SK-N-SH (cell line): ENCODE measurements around the gene MAD1L1. TPM values are rescaled to one million over a fixed set of nuclear protein-coding genes. Genes with fewer than 3 reads are reported as not detected.

Experiments used
- CTCF ChIA-PET: fragments of 300-600, 350-600 bp; formaldehyde crosslinking; extraction: SDS; loops from one replicate; lab custom pipeline; 2021; lab: Yijun Ruan, JAX
- POLR2A ChIA-PET: fragments of 350-600 bp; sonication (Branson Sonifier 250); formaldehyde crosslinking; extraction: SDS; loops from one replicate; lab custom pipeline; 2020; ENCODE audit warnings: antibody characterized with exemption, inconsistent platforms; lab: Yijun Ruan, JAX
- DNase-seq: peaks from one replicate; pipeline ENCODE4 v3.0.0; 2012
- H2AFZ ChIP-seq: fragments of 200-600 bp; sonication (generic); 2 replicates; pipeline ENCODE4 v1.8.1; 2016; ENCODE audit warnings: antibody characterized with exemption, mild to moderate bottlenecking, low read depth
- H3F3A ChIP-seq: fragments of 200-600 bp; sonication (generic); replicated peaks from 2 replicates; pipeline ENCODE3; 2016; ENCODE audit warnings: antibody characterized with exemption, mild to moderate bottlenecking; ENCODE audit not compliant: insufficient read depth
- H3K27ac ChIP-seq, 2 experiments: fragments of 200-500 bp in 1 of 2; fragments of 200-600 bp in 1 of 2; sonication (Bioruptor generic) in 1 of 2; sonication (generic), shearing (Covaris generic) in 1 of 2; 2 replicates each; pipeline versions ENCODE4 v1.5.1 to v1.6.1; 2014 to 2016; ENCODE audit warnings: low read depth in 2 of 2, inconsistent platforms in 1 of 2, low read length in 1 of 2, mild to moderate bottlenecking in 1 of 2, mixed read lengths in 1 of 2
- H3K27me3 ChIP-seq: fragments of 200-600 bp; sonication (generic), shearing (Covaris generic); 2 replicates; pipeline ENCODE4 v1.6.1; 2016; ENCODE audit warnings: mixed run types; ENCODE audit not compliant: insufficient read depth
- H3K36me3 ChIP-seq, 2 experiments: fragments of 200-500 bp in 1 of 2; fragments of 200-600 bp in 1 of 2; sonication (Bioruptor generic) in 1 of 2; sonication (generic) in 1 of 2; replicated peaks in 1 of 2; 2 replicates each; pipeline versions ENCODE3 to v1.5.1; 2014 to 2016; ENCODE audit warnings: low read length in 1 of 2, mild to moderate bottlenecking in 1 of 2; ENCODE audit not compliant: insufficient read depth in 2 of 2, control insufficient read depth in 1 of 2
- H3K4me1 ChIP-seq, 2 experiments: fragments of 200-500 bp in 1 of 2; fragments of 200-600 bp in 1 of 2; sonication (Bioruptor generic) in 1 of 2; sonication (generic), shearing (Covaris generic) in 1 of 2; 2 replicates each; pipeline versions ENCODE4 v1.5.1 to v1.6.1; 2014 to 2016; ENCODE audit warnings: low read depth in 1 of 2, low read length in 1 of 2, mixed run types in 1 of 2; ENCODE audit not compliant: insufficient read depth in 2 of 2, control insufficient read depth in 1 of 2
- H3K4me2 ChIP-seq: fragments of 200-600 bp; sonication (generic), shearing (Covaris generic); 2 replicates; pipeline ENCODE4 v1.6.1; 2017; ENCODE audit warnings: mixed run types
- H3K4me3 ChIP-seq, 2 experiments: fragments of 200-500 bp in 1 of 2; fragments of 200-600 bp in 1 of 2; sonication (Bioruptor generic) in 1 of 2; sonication (generic), shearing (Covaris generic) in 1 of 2; 2 replicates each; pipeline versions ENCODE4 v1.5.1 to v1.8.1; 2014 to 2016; ENCODE audit warnings: low read depth in 2 of 2, inconsistent platforms in 1 of 2, low read length in 1 of 2, mild to moderate bottlenecking in 1 of 2, mixed read lengths in 1 of 2, moderate library complexity in 1 of 2
- H3K79me2 ChIP-seq: fragments of 200-600 bp; sonication (generic); 2 replicates; pipeline ENCODE4 v1.8.1; 2017; ENCODE audit warnings: mild to moderate bottlenecking; ENCODE audit not compliant: insufficient read depth
- H3K9ac ChIP-seq: fragments of 200-600 bp; sonication (generic); 2 replicates; pipeline ENCODE4 v1.6.1; 2017; ENCODE audit warnings: mixed run types
- H3K9me2 ChIP-seq: fragments of 200-600 bp; sonication (generic); 2 replicates; pipeline ENCODE4 v1.6.1; 2017; ENCODE audit warnings: mixed run types
- H3K9me3 ChIP-seq: fragments of 200-600 bp; sonication (generic); 2 replicates; pipeline ENCODE4 v1.6.1; 2017; ENCODE audit warnings: mixed run types, mild to moderate bottlenecking, moderate library complexity
- H4K20me1 ChIP-seq: fragments of 200-600 bp; sonication (generic); 2 replicates; pipeline ENCODE4 v1.6.1; 2017; ENCODE audit warnings: mild to moderate bottlenecking, mixed run types; ENCODE audit not compliant: insufficient read depth
- EP300 ChIP-seq, 2 experiments: IDR thresholded peaks; 2 replicates each; pipeline versions ENCODE4 v1.4.0 to v1.6.1; 2012; ENCODE audit warnings: borderline replicate concordance in 1 of 2, low read depth in 1 of 2, low read length in 1 of 2
- EZH2phosphoT487 ChIP-seq: fragments of 200-600 bp; sonication (generic); IDR thresholded peaks from 2 replicates; pipeline ENCODE4 v1.6.1; 2017; ENCODE audit warnings: low read depth, mixed run types, mild to moderate bottlenecking, antibody characterized with exemption, moderate library complexity, borderline replicate concordance
- MXI1 ChIP-seq: IDR thresholded peaks from 2 replicates; pipeline ENCODE4 v1.6.1; 2012; ENCODE audit warnings: mild to moderate bottlenecking, low read depth, low read length, improper control_type of control experiment
- NFIC ChIP-seq: IDR thresholded peaks from 2 replicates; pipeline ENCODE4 v1.4.0; 2012; ENCODE audit warnings: borderline replicate concordance
- RFX5 ChIP-seq: IDR thresholded peaks from 2 replicates; pipeline ENCODE4 v1.6.1; 2012; ENCODE audit warnings: mild to moderate bottlenecking, improper control_type of control experiment, low read length
- TAF1 ChIP-seq: IDR thresholded peaks from 2 replicates; pipeline ENCODE4 v1.6.1; 2012; ENCODE audit warnings: low read depth, mild to moderate bottlenecking, low read length, moderate library complexity, borderline replicate concordance
- TEAD4 ChIP-seq: IDR thresholded peaks from 2 replicates; pipeline ENCODE4 v1.4.0; 2012; ENCODE audit warnings: mild to moderate bottlenecking, borderline replicate concordance; ENCODE audit not compliant: insufficient read depth
- YY1 ChIP-seq: IDR thresholded peaks from 2 replicates; pipeline ENCODE4 v1.4.0; 2012; ENCODE audit warnings: low read depth, mild to moderate bottlenecking
- WGBS: methylation state at CpG from one replicate; pipeline ENCODE4 v1.1.6; 2017; ENCODE audit warnings: low lambda C conversion rate; 5-methylcytosine and 5-hydroxymethylcytosine counted together
- polyA plus RNA-seq, 3 experiments: library from polyadenylated mRNA; depleted of rRNA; stranded (reverse); fragments of >200 nt; gene quantifications; 2 replicates each; pipeline ENCODE4 v1.2.3, GENCODE V29; 2012
- TF ChIP-seq, protein P1 (sequence below): fragments of 200-600 bp; sonication (generic); IDR thresholded peaks from 2 replicates; pipeline ENCODE4 v1.6.1; 2017; ENCODE audit warnings: antibody characterized with exemption, mild to moderate bottlenecking, moderate library complexity
- TF ChIP-seq, protein P2 (sequence below): fragments of 150-350 bp; IDR thresholded peaks from 2 replicates; pipeline ENCODE4 v1.6.1; 2017; ENCODE audit warnings: antibody characterized with exemption, low read length, low read depth, borderline replicate concordance
- TF ChIP-seq, protein P3 (sequence below): IDR thresholded peaks from 2 replicates; pipeline ENCODE4; 2012
- TF ChIP-seq, protein P4 (sequence below): IDR thresholded peaks from 2 replicates; pipeline ENCODE4 v1.4.0; 2012; ENCODE audit warnings: low read depth

The MAD1L1 gene
- polyA plus RNA-seq, 1 of the 3 experiments (the other 2 are of a cell fraction), result 46.2 TPM

DNA sequence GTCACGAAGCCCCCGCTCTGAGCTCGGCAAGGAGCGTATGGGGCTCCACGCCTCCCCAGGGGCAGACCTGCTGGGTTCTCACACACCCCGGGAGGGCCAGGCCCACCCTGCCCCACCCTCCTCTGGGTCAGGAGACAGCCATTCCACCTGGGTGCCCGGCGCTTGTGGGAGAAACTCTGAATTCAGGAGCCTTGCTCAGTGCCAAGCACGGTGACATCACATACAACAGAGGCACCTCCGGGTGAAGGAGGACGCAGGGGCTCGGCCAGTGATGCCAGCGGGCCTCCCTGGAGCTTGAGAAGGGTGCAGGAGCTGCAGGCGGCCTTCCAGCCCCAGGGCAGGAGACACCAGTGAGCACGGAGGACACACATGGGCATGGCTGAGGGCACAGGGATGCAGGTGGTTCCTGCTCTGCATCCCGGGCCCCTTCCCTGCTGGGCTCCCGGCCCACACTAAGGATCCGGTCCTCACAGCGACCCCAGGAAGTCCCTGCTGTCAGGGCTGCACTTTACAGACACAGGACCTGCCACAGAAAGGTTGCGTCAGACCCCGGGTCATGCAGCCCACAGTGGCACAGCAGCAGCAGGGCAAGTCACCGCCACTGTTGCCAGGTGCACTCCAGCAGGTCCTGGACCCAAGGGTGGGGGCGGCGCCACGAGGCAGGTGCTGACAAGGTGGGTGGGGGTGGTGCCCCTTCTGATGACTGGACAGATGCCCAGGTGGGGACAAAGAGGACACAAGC is 108.0 kb downstream of the MAD1L1 start:
- no peak for DNase-seq
- Histone ChIP-seq H3K9me2 (no peaks in the 10 kb centered on the region), H3F3A (no peaks in the 10 kb centered on the region), H3K27me3 (no peaks in the 10 kb centered on the region), H3K4me2 (no peak overlapping the region), H3K27ac (peak overlapping the region in 1 of 2 experiments; percentile 44; a peak in 1 of 4 replicates), H3K79me2 (no peaks in the 10 kb centered on the region), H4K20me1 (no peaks in the 10 kb centered on the region), H2AFZ (no peak overlapping the region), H3K4me3 (no peak overlapping the region), H3K9me3 (no peaks in the 10 kb centered on the region), H3K4me1 (peaks cover 0 to 60% of the 10 kb centered on the region in 2 experiments; a peak in 1 of 4 replicates), H3K36me3 (peaks cover 4 to 12% of the 10 kb centered on the region in 2 experiments), H3K9ac (no peak overlapping the region)
- no peak for TF ChIP-seq TEAD4
- no peak for TF ChIP-seq TAF1
- TF ChIP-seq RFX5, result no peak
- TF ChIP-seq, protein P1, sequence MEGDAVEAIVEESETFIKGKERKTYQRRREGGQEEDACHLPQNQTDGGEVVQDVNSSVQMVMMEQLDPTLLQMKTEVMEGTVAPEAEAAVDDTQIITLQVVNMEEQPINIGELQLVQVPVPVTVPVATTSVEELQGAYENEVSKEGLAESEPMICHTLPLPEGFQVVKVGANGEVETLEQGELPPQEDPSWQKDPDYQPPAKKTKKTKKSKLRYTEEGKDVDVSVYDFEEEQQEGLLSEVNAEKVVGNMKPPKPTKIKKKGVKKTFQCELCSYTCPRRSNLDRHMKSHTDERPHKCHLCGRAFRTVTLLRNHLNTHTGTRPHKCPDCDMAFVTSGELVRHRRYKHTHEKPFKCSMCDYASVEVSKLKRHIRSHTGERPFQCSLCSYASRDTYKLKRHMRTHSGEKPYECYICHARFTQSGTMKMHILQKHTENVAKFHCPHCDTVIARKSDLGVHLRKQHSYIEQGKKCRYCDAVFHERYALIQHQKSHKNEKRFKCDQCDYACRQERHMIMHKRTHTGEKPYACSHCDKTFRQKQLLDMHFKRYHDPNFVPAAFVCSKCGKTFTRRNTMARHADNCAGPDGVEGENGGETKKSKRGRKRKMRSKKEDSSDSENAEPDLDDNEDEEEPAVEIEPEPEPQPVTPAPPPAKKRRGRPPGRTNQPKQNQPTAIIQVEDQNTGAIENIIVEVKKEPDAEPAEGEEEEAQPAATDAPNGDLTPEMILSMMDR, result no peak
- no peak for TF ChIP-seq EZH2phosphoT487
- TF ChIP-seq YY1, result no peak
- WGBS, result 92% methylated on average over 21 of the region's 25 CpGs
- CTCF ChIA-PET, result interaction anchor here (0.8 to 1.5 kb wide), 4 partner anchors 13 to 312 kb away, joined by 3 to 4 read pairs (median 4); no protein-coding TSS in a partner anchor
- POLR2A ChIA-PET, result no interaction called here

DNA sequence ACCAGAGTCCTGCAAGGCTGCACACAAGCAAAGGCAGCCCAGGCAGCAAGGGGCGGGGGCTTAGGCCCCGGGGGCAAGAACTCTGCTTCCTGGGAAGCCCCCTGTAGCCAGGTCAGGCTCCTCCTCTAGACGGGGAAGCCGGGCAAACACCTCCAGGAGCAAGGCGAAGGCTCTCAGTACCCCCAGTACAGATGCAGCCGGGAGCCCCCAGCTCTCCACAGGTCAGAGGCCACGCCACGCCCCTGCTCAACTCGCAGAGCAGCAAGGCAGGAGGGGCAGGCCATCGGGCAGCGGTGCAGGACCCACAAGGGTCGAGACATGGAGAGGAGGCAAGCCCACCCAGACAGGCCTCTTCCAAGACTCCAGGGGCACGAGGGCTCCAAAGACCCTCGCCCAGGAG is 108.8 kb downstream of the MAD1L1 start:
- H2AFZ ChIP-seq, result no peak overlapping the region
- H3K9ac ChIP-seq, result no peak overlapping the region
- TF ChIP-seq, protein P2, sequence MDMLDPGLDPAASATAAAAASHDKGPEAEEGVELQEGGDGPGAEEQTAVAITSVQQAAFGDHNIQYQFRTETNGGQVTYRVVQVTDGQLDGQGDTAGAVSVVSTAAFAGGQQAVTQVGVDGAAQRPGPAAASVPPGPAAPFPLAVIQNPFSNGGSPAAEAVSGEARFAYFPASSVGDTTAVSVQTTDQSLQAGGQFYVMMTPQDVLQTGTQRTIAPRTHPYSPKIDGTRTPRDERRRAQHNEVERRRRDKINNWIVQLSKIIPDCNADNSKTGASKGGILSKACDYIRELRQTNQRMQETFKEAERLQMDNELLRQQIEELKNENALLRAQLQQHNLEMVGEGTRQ, result no peak
- TF ChIP-seq EP300 (IDR thresholded peaks at IDR 0.05; ENCODE audit: borderline replicate concordance in 1 of 2, low read depth in 1 of 2, low read length in 1 of 2) (no peak), MXI1 (no peak), NFIC (no peak), YY1 (no peak)
- TF ChIP-seq, protein P3, sequence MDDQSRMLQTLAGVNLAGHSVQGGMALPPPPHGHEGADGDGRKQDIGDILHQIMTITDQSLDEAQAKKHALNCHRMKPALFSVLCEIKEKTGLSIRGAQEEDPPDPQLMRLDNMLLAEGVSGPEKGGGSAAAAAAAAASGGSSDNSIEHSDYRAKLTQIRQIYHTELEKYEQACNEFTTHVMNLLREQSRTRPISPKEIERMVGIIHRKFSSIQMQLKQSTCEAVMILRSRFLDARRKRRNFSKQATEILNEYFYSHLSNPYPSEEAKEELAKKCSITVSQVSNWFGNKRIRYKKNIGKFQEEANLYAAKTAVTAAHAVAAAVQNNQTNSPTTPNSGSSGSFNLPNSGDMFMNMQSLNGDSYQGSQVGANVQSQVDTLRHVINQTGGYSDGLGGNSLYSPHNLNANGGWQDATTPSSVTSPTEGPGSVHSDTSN, result no peak
- TF ChIP-seq, protein P4, sequence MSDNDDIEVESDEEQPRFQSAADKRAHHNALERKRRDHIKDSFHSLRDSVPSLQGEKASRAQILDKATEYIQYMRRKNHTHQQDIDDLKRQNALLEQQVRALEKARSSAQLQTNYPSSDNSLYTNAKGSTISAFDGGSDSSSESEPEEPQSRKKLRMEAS, result no peak
- H3K79me2 ChIP-seq, result no peaks in the 10 kb centered on the region
- H3K4me3 ChIP-seq, result no peak overlapping the region
- H3F3A ChIP-seq, result no peaks in the 10 kb centered on the region
- H4K20me1 ChIP-seq, result no peaks in the 10 kb centered on the region
- POLR2A ChIA-PET, result no interaction called here
- H3K9me2 ChIP-seq, result no peaks in the 10 kb centered on the region
- peaks cover 0 to 59% of the 10 kb centered on the region in 2 experiments; a peak in 1 of 4 replicates for H3K4me1 ChIP-seq
- H3K36me3 ChIP-seq, result peaks cover 4 to 11% of the 10 kb centered on the region in 2 experiments
- CTCF ChIA-PET, result interaction anchor here (1.1 to 1.2 kb wide), 3 partner anchors 9 to 23 kb away, joined by 3 to 5 read pairs (median 3); no protein-coding TSS in a partner anchor
- H3K9me3 ChIP-seq, result no peaks in the 10 kb centered on the region
- H3K4me2 ChIP-seq, result no peak overlapping the region
- H3K27ac ChIP-seq, result peak overlapping the region in 1 of 2 experiments; percentile 44; a peak in 1 of 4 replicates
- no peaks in the 10 kb centered on the region for H3K27me3 ChIP-seq
- DNase-seq, result no peak
- whole genome bisulfite sequencing, result 93% methylated on average over 12 of the region's 14 CpGs
